Right lobe of liver (tissue), 6 donors: ENCODE data around the gene B4GALT5. TPM values are rescaled to one million over a fixed set of nuclear protein-coding genes. Genes with fewer than 3 reads are reported as not detected.

Source experiments
- ATAC-seq, 4 donors: fragments of 200-7000 bp; cut with Tn5 transposase; one replicate each; pipeline ENCODE4 v1.9.1; 2020; ENCODE audit warnings: mild to moderate bottlenecking in 4 of 4, moderate library complexity in 4 of 4
- DNase-seq, 3 donors: peaks; one replicate each; pipeline ENCODE4 v3.0.0-alpha.2; 2020
- H3K27ac ChIP-seq, 3 donors: fragments of 200-600 bp; one replicate each; pipeline ENCODE4 v1.8.0; 2022
- H3K27me3 ChIP-seq, 2 donors: fragments of 200-600 bp; one replicate each; pipeline ENCODE4 v1.8.0; 2022
- H3K36me3 ChIP-seq, 4 donors: fragments of 200-600 bp; sonication (generic) in 1 of 4; one replicate each; pipeline versions ENCODE4 v1.5.1 to v1.8.0; 2017 to 2022; ENCODE audit warnings: control low read depth in 1 of 4
- H3K4me1 ChIP-seq, 4 donors: fragments of 200-600 bp; sonication (generic) in 1 of 4; one replicate each; pipeline versions ENCODE4 v1.5.1 to v1.8.0; 2017 to 2022; ENCODE audit warnings: control low read depth in 1 of 4
- H3K4me3 ChIP-seq, 3 donors: fragments of 200-600 bp; one replicate each; pipeline ENCODE4 v1.8.0; 2022
- H3K9me3 ChIP-seq, 4 donors: fragments of 200-600 bp; sonication (generic) in 1 of 4; one replicate each; pipeline versions ENCODE4 v1.5.1 to v1.8.0; 2017 to 2022; ENCODE audit warnings: control low read depth in 1 of 4
- POLR2A ChIP-seq: fragments of 450-650 bp; IDR thresholded peaks from one replicate; pipeline ENCODE4 v1.6.1; 2017; ENCODE audit warnings: antibody characterized with exemption, mild to moderate bottlenecking
- WGBS: methylation state at CpG from one replicate; pipeline ENCODE4 v1.1.6; 2018; ENCODE audit warnings: low coverage, low lambda C conversion rate; ENCODE audit not compliant: insufficient coverage; ENCODE audit errors: missing lambda C conversion rate; 5-methylcytosine and 5-hydroxymethylcytosine counted together
- intact Hi-C, 2 donors: fragments of 100-400 bp; cut with DNase I; formaldehyde crosslinking; loops; one replicate each; pipeline versions ENCODE4 v1.11.2 to v1.14.1; 2022
- total RNA-seq, 6 experiments: library from RNA; depleted of rRNA in 2 of 6; stranded (reverse); fragments of >200 nt in 2 of 6; fragmentation: NEBNext Ultra II Directional in 3 of 6; extraction: Animal tissue kit (Norgen Biotek cat#: 25700) in 3 of 6; gene quantifications; one replicate each; pipeline versions ENCODE4 v1.1.0 to v1.2.4, GENCODE V29; 2016 to 2023
- TF ChIP-seq, protein P1 (sequence below), 4 donors: fragments of 200-600 bp in 3 of 4; fragments of 450-650 bp in 1 of 4; IDR thresholded peaks; one replicate each; pipeline versions ENCODE4 v1.5.1 to v1.8.0; 2016 to 2022; ENCODE audit warnings: antibody characterized with exemption in 4 of 4, mild to moderate bottlenecking in 2 of 4
- donor health status: DM: no; HTN: yes; CAD: no.
- donor health status: DM: no; HTN: no; CAD: no.
- donor health status: DM: no; HTN: no; CAD: no.
- donor health status: DM: no; HTN: yes; CAD: no.
- donor health status: DM: no; HTN: yes; CAD: no.

B4GALT5 gene
- total RNA-seq, 6 experiments from 2014 or later = 9.5 to 32.6 (median 15.5) TPM

DNA sequence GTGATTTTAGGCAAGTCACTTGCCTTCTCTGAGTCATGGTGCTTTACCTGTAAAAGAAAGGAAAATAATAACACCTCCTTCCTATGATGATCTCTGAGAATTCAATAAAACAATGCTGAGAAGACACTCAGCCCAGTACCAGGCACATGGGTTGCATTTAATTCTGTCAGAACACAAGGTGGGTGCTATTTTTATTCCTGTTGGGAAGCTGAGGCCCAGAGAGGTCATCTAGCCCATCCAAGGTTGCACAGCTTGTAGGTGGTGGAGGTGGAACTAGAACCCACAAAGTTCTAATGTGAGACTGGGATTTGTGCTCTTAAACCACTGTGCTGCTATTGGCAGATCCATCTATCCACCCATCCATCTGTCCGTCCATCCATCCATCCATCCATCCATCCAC, 106.1 kb downstream of the B4GALT5 start:
- H3K4me1 ChIP-seq = peaks cover 0 to 26% (median 8%) of the 10 kb centered on the region in 4 donors

DNA sequence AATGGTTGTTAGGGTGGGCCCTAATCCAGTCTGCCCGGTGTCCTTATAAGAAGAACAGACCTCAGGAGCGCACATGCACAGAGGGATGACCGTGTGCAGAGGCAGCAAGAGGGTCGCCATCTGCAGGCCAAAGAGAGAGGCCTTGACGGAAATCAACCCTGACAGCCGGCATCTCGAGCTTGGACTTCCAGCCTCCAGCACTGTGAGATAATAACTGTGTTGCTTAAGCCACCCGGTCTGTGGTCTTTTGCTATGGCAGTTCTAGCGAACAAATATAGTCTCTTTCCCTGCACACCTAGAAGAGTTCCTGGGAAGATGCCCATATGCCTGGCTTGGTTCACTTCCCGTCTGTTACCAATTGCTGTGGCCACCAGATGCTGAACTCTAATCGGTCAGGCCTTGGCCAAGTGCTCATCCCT, 110.5 kb downstream of the B4GALT5 start:
- no peak overlapping the region for H3K4me3 ChIP-seq
- intact Hi-C loops = loop anchor here (10.0 kb wide), 2 partner anchors 268 to 278 kb away; no protein-coding TSS in a partner anchor
- TF ChIP-seq, protein P1, sequence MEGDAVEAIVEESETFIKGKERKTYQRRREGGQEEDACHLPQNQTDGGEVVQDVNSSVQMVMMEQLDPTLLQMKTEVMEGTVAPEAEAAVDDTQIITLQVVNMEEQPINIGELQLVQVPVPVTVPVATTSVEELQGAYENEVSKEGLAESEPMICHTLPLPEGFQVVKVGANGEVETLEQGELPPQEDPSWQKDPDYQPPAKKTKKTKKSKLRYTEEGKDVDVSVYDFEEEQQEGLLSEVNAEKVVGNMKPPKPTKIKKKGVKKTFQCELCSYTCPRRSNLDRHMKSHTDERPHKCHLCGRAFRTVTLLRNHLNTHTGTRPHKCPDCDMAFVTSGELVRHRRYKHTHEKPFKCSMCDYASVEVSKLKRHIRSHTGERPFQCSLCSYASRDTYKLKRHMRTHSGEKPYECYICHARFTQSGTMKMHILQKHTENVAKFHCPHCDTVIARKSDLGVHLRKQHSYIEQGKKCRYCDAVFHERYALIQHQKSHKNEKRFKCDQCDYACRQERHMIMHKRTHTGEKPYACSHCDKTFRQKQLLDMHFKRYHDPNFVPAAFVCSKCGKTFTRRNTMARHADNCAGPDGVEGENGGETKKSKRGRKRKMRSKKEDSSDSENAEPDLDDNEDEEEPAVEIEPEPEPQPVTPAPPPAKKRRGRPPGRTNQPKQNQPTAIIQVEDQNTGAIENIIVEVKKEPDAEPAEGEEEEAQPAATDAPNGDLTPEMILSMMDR (IDR thresholded peaks at IDR 0.05) = peak in 3 of 4 donors; percentile 21 to 33 (median 25)
- no peak for TF ChIP-seq POLR2A
- H3K4me1 ChIP-seq = peaks cover 0 to 14% (median 5%) of the 10 kb centered on the region in 4 donors
- H3K36me3 ChIP-seq = no peaks in the 10 kb centered on the region
- 38% methylated on average over 7 of the region's 11 CpGs for WGBS
- H3K9me3 ChIP-seq = no peaks in the 10 kb centered on the region
- DNase-seq = peak in 1 of 3 donors; percentile 66
- peak; percentile 45 to 68 (median 52) for ATAC-seq
- no peak overlapping the region for H3K27ac ChIP-seq
- H3K27me3 ChIP-seq = no peaks in the 10 kb centered on the region

More for the DNA sequence above, 106.1 kb downstream of the B4GALT5 start:
- Histone ChIP-seq H3K9me3 (no peaks in the 10 kb centered on the region), H3K36me3 (no peaks in the 10 kb centered on the region), H3K27ac (no peak overlapping the region), H3K27me3 (no peaks in the 10 kb centered on the region), H3K4me3 (no peak overlapping the region)
- ATAC-seq = no peak
- 89% methylated on average over 1 of the region's 1 CpG for WGBS
- DNase-seq = no peak
- TF ChIP-seq POLR2A = no peak
- TF ChIP-seq, protein P1 (IDR thresholded peaks at IDR 0.05) = no peak
- intact Hi-C loops = loop anchor here (5.0 to 10.0 kb wide), 3 partner anchors 65 to 283 kb away; no protein-coding TSS in a partner anchor

DNA sequence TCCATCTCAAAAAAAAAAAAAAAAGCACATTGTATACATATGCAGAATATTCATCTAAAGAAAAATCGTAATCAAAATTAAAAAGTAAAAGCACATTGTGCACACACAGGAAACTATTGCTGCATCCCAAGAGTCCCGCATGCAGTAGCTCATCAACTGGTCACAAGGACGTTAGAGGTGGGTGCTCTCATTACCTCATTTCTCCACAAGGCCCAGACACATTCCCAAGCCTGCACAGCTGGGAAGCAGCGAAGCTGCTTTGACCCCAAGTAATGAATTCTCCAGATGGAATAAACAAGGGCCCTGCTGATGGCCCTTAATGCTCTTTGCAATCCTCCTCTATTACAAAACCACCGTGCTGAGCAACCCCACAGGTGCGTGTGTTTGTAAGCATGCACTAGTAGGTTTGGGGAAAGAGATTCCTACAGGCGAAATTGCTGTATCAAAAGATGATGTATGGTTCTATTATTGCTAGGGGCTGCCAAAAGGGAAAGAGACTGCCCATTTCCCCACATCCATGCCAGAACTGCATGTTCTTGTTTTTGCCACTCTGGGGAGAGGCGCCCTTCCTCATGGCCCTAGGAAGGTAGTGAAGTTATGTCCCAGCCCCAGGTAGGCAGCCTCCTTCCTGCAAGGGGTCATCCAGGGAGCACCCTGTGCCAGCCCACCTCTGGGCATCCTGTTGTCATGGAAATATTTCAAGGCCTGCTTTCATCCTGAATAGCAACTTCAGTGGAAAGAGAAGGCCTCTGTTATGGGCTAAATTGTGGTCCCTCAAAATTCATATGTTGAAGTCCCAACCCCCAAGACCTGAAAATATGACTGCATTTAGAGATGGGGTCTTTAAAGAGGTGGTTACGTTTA, 111.1 kb downstream of the B4GALT5 start:
- Histone ChIP-seq H3K4me3 (no peak overlapping the region), H3K36me3 (no peaks in the 10 kb centered on the region), H3K4me1 (peaks cover 0 to 14% (median 5%) of the 10 kb centered on the region in 4 donors), H3K27ac (no peak overlapping the region), H3K9me3 (no peaks in the 10 kb centered on the region), H3K27me3 (no peaks in the 10 kb centered on the region)
- no peak for ATAC-seq
- TF ChIP-seq, protein P1 (IDR thresholded peaks at IDR 0.05) = no peak
- no peak for TF ChIP-seq POLR2A
- intact Hi-C loops = loop anchor here (10.0 kb wide), 2 partner anchors 268 to 278 kb away; no protein-coding TSS in a partner anchor
- DNase-seq = no peak
- 80% methylated on average over 7 of the region's 9 CpGs for WGBS

DNA sequence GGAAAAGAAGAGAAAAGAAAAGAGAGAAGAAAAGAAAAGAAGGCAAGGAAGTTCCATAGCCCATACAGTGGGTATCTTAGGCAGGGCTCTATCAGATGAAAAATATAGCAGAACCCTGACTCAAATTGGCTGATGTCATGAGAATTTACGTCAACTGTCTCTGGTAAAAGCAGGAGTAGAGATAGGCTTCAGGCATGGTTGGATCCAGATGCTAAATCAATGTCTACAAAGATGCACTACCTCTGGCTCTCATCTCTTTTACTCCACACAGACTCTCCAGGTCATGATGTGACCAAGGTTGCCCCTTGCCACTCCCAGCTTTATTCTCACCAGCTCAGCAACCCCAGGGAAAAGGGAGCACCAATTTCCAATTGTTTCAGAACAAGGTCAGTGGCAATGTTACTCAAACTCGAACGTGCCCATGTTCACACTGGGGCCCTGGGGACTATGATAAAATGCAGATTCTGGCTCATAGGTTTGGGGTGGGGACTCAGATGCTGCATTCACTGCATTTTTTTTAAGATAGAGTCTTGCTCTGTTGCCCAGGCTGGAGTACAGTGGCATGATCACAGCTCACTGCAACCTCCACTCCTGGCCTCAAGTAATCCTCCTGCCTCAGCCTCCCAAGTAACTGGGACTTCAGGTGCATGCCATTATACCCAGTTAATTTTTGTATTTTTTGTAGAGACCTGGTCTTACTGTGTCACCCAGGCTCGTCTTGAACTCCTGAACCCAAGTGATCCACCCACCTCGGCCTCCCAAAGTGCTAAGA, 112.3 kb downstream of the B4GALT5 start:
- H3K36me3 ChIP-seq = no peaks in the 10 kb centered on the region
- H3K27ac ChIP-seq = no peak overlapping the region
- WGBS = 97% methylated on average over 4 of the region's 5 CpGs
- H3K9me3 ChIP-seq = no peaks in the 10 kb centered on the region
- H3K27me3 ChIP-seq = no peaks in the 10 kb centered on the region
- DNase-seq = no peak
- no peak overlapping the region for H3K4me3 ChIP-seq
- intact Hi-C loops = loop anchor here (10.0 kb wide), 2 partner anchors 267 to 277 kb away; no protein-coding TSS in a partner anchor
- H3K4me1 ChIP-seq = peaks cover 0 to 14% (median 5%) of the 10 kb centered on the region in 4 donors
- TF ChIP-seq, protein P1 (IDR thresholded peaks at IDR 0.05) = no peak
- TF ChIP-seq POLR2A = no peak
- no peak for ATAC-seq
